Rectal smooth muscle tissue (tissue), 1 donor: Measurements from ENCODE around the gene USP17L19.
"Not testable (repeated sequence)": the region's sequence is repeated elsewhere in the genome, so short reads cannot be mapped to it uniquely, and the experiment has no call there.

ENCODE experiments used
- H3K27ac ChIP-seq: one replicate; pipeline ENCODE4 v1.7.0; 2013; ENCODE audit warnings: low read depth, low read length, inconsistent platforms
- H3K27me3 ChIP-seq: one replicate; pipeline ENCODE4 v1.7.0; 2013; ENCODE audit warnings: low read length; ENCODE audit not compliant: control insufficient read depth, insufficient read depth
- H3K36me3 ChIP-seq: one replicate; pipeline ENCODE4 v1.7.0; 2013; ENCODE audit warnings: low read length; ENCODE audit not compliant: control insufficient read depth, insufficient read depth
- H3K4me1 ChIP-seq: one replicate; pipeline ENCODE4 v1.7.0; 2013; ENCODE audit warnings: low read length; ENCODE audit not compliant: control insufficient read depth, insufficient read depth
- H3K4me3 ChIP-seq: one replicate; pipeline ENCODE4 v1.7.0; 2013; ENCODE audit warnings: low read length
- H3K9ac ChIP-seq: one replicate; pipeline ENCODE4 v1.7.0; 2013; ENCODE audit warnings: low read length

USP17L19 gene

GRCh38 chr4:9253078-9253477, at the start of gene USP17L19:
TSS of gene USP17L19 (plus strand) at chr4:9253378. CDS start at chr4:9253378, 0 bp downstream.
- H3K27me3 ChIP-seq, H3K4me3 ChIP-seq, H3K9ac ChIP-seq, H3K27ac ChIP-seq, H3K36me3 ChIP-seq, H3K4me1 ChIP-seq: not testable (repeated sequence)

GRCh38 chr4:9210357-9210756, 42.8 kb upstream of the USP17L19 start, which contains the start of gene USP17L10:
TSS of gene USP17L10 (plus strand) at chr4:9210657. CDS start at chr4:9210657, 0 bp downstream.
- not testable (repeated sequence) for H3K27ac ChIP-seq, H3K4me3 ChIP-seq, H3K9ac ChIP-seq

GRCh38 chr4:9214701-9215100, 38.5 kb upstream of the USP17L19 start:
- not testable (repeated sequence) for H3K4me3 ChIP-seq, H3K9ac ChIP-seq, H3K4me1 ChIP-seq, H3K27me3 ChIP-seq, H3K36me3 ChIP-seq, H3K27ac ChIP-seq

More at GRCh38 chr4:9210357-9210756, 42.8 kb upstream of the USP17L19 start, which contains the start of gene USP17L10:
- not testable (repeated sequence) for H3K4me1 ChIP-seq, H3K36me3 ChIP-seq, H3K27me3 ChIP-seq

GRCh38 chr4:9215105-9215504, 38.1 kb upstream of the USP17L19 start, which contains the start of gene USP17L11:
TSS of gene USP17L11 (plus strand) at chr4:9215405. CDS start at chr4:9215405, 0 bp downstream.
- not testable (repeated sequence) for H3K36me3 ChIP-seq

GRCh38 chr4:9219852-9220251, 33.3 kb upstream of the USP17L19 start, which contains the start of gene USP17L12:
TSS of gene USP17L12 (plus strand) at chr4:9220152. CDS start at chr4:9220152, 0 bp downstream.
- not testable (repeated sequence) for H3K4me3 ChIP-seq, H3K9ac ChIP-seq, H3K27ac ChIP-seq, H3K36me3 ChIP-seq, H3K4me1 ChIP-seq, H3K27me3 ChIP-seq

More at GRCh38 chr4:9215105-9215504, 38.1 kb upstream of the USP17L19 start, which contains the start of gene USP17L11:
- H3K4me3 ChIP-seq, H3K27ac ChIP-seq, H3K4me1 ChIP-seq, H3K27me3 ChIP-seq, H3K9ac ChIP-seq: not testable (repeated sequence)

GRCh38 chr4:9224596-9224995, 28.6 kb upstream of the USP17L19 start, which contains the start of gene USP17L13:
TSS of gene USP17L13 (plus strand) at chr4:9224896. CDS start at chr4:9224896, 0 bp downstream.
- not testable (repeated sequence) for H3K27ac ChIP-seq, H3K27me3 ChIP-seq

GRCh38 chr4:9230249-9230648, 22.9 kb upstream of the USP17L19 start:
- not testable (repeated sequence) for H3K36me3 ChIP-seq, H3K9ac ChIP-seq, H3K4me1 ChIP-seq, H3K27me3 ChIP-seq, H3K4me3 ChIP-seq, H3K27ac ChIP-seq

More at GRCh38 chr4:9224596-9224995, 28.6 kb upstream of the USP17L19 start, which contains the start of gene USP17L13:
- not testable (repeated sequence) for H3K9ac ChIP-seq, H3K4me1 ChIP-seq, H3K4me3 ChIP-seq, H3K36me3 ChIP-seq

GRCh38 chr4:9234085-9234484, 19.1 kb upstream of the USP17L19 start, which contains the start of gene USP17L15:
TSS of gene USP17L15 (plus strand) at chr4:9234385. CDS start at chr4:9234385, 0 bp downstream.
- H3K27ac ChIP-seq, H3K36me3 ChIP-seq, H3K4me3 ChIP-seq, H3K27me3 ChIP-seq, H3K9ac ChIP-seq, H3K4me1 ChIP-seq: not testable (repeated sequence)

- not testable (repeated sequence) for H3K4me3 ChIP-seq, H3K27me3 ChIP-seq, H3K4me1 ChIP-seq, H3K36me3 ChIP-seq, H3K27ac ChIP-seq, H3K9ac ChIP-seq
Observed at GRCh38 chr4:9238461-9238860, 14.7 kb upstream of the USP17L19 start.

GRCh38 chr4:9243579-9243978, 9.6 kb upstream of the USP17L19 start, which contains the start of gene USP17L17:
TSS of gene USP17L17 (plus strand) at chr4:9243879. CDS start at chr4:9243879, 0 bp downstream.
- H3K9ac ChIP-seq, H3K4me1 ChIP-seq, H3K27me3 ChIP-seq, H3K4me3 ChIP-seq, H3K36me3 ChIP-seq, H3K27ac ChIP-seq: not testable (repeated sequence)

GRCh38 chr4:9247953-9248680, 5.1 kb upstream of the USP17L19 start, which contains the start of gene USP17L18:
TSS of gene USP17L18 (plus strand) at chr4:9248630. CDS start at chr4:9248630, 0 bp downstream.
- not testable (repeated sequence) for H3K36me3 ChIP-seq, H3K9ac ChIP-seq, H3K4me1 ChIP-seq, H3K27ac ChIP-seq, H3K4me3 ChIP-seq, H3K27me3 ChIP-seq

- H3K4me3 ChIP-seq, H3K27ac ChIP-seq, H3K27me3 ChIP-seq, H3K9ac ChIP-seq, H3K4me1 ChIP-seq, H3K36me3 ChIP-seq: not testable (repeated sequence)
Observed at GRCh38 chr4:9257824-9258223, 4.6 kb downstream of the USP17L19 start, which contains the start of gene USP17L20. TSS of gene USP17L20 (plus strand) at chr4:9258124. CDS start at chr4:9258124, 0 bp downstream.
